DOHH2 (cell line): ENCODE measurements around the gene TPM1.

Source experiments
- CTCF ChIP-seq: fragments of 200-600 bp; sonication (generic); IDR thresholded peaks from one replicate; pipeline ENCODE4 v1.5.1; 2014; ENCODE audit warnings: antibody characterized with exemption, mild to moderate bottlenecking, low read depth, low read length; ENCODE audit not compliant: poor library complexity, severe bottlenecking
- EZH2phosphoT487 ChIP-seq: fragments of 200-600 bp; sonication (generic); IDR thresholded peaks from 2 replicates; pipeline ENCODE4 v1.6.1; 2017; ENCODE audit warnings: borderline replicate concordance, mild to moderate bottlenecking, antibody characterized with exemption, low read length, moderate library complexity, mixed read lengths

GRCh38 chr15:63059075-63059474 is 16.5 kb downstream of the TPM1 start:
- TF ChIP-seq CTCF, result no peak
- TF ChIP-seq EZH2phosphoT487, result no peak
